T-helper 1 cell treated with Interleukin-12 subunit alpha and Interleukin-12 subunit beta and Interleukin-4 antibody, amounts not matched to agents 30 ng/mL and 1 ng/mL, for 36 hours (primary cell): ENCODE measurements around the gene SZT2. TPM values are rescaled to one million over a fixed set of nuclear protein-coding genes. Genes with fewer than 3 reads are reported as not detected.

Experiments
- intact Hi-C: fragments of 100-400 bp; cut with micrococcal nuclease; formaldehyde crosslinking; loops from one replicate; pipeline ENCODE4 v1.15.1; 2024
- total RNA-seq: library from RNA; stranded (reverse); gene quantifications from 2 replicates; pipeline ENCODE4 v1.2.3, GENCODE V29; 2022

Gene SZT2
- total RNA-seq, 1 donor from 2014 or later = 81.8 TPM

GRCh38 chr1:43359696-43360095, 30.0 kb upstream of the SZT2 start:
- intact Hi-C loops = loop anchor here (2.0 to 5.0 kb wide), 8 partner anchors 95 to 897 kb away; partner anchors contain the start of genes C1orf50, CCDC30, ERMAP and IPO13

GRCh38 chr1:43360616-43361015, 29.1 kb upstream of the SZT2 start:
- intact Hi-C loops = no loop called here

GRCh38 chr1:43363283-43363934, 26.3 kb upstream of the SZT2 start:
- intact Hi-C loops = no loop called here

- intact Hi-C loops = no loop called here
Observed at GRCh38 chr1:43363935-43364525, 25.7 kb upstream of the SZT2 start.

GRCh38 chr1:43365678-43366077, 24.0 kb upstream of the SZT2 start:
- intact Hi-C loops = loop anchor here (5.0 kb wide), 1 partner anchor 408 kb away; the partner anchor contains the start of gene SLC2A1

DNA sequence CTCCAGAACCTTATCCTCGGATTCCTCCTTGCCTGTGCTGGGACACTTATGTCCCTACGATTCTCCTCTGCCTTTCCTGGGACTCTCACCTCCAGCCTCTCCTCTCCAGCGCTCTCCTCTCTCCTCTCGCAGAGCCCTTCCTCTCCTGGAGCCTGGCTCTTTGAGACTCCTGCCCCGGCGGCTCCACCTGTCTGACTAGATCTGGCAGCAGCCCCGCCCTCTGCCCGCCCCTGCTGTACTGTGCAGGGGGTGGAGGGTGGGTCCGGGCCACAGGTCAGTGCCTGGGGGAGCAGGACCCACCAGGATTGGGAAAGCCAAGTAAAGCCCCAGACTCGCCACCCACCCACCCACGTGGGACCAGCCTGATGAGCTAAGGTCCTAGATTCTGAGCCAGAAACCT, 23.5 kb upstream of the SZT2 start:
- intact Hi-C loops = loop anchor here (5.0 kb wide), 1 partner anchor 409 kb away; the partner anchor contains the start of gene SLC2A1

- intact Hi-C loops = loop anchor here (5.0 kb wide), 1 partner anchor 409 kb away; the partner anchor contains the start of gene SLC2A1
Observed at GRCh38 chr1:43366601-43367025, 23.1 kb upstream of the SZT2 start.

GRCh38 chr1:43367026-43367903, 22.4 kb upstream of the SZT2 start:
- intact Hi-C loops = loop anchor here (5.0 kb wide), 1 partner anchor 410 kb away; the partner anchor contains the start of gene SLC2A1

GRCh38 chr1:43367904-43368645, 21.6 kb upstream of the SZT2 start, which contains the start of gene ELOVL1:
Gene ELOVL1, minus strand, starts transcription at chr1:43368011. Its CDS starts 2,402 bp downstream, at chr1:43365609.
- intact Hi-C loops = loop anchor here (1.0 to 5.0 kb wide), 8 partner anchors 10 to 601 kb away; partner anchors contain the start of genes C1orf50, CDC20, CFAP57 and EBNA1BP2

DNA sequence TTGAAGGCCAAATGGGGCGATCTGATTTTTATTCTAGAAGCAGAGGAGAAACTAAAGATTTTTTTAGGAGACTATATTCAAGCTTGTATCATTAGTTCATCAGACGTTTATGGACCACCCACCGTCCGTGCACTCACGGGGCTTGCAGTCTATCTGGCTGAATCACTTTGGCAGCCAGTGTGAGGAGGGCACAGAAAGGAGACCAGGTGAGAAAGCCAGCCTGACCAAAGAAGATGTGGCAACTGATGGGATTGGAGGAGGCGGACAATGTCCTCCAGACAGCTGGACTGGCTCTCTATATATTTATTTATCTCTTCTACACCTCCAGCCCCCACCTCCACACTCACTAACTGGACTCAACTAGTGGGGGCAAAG, 21.1 kb upstream of the SZT2 start:
- intact Hi-C loops = loop anchor here (1.0 to 5.0 kb wide), 8 partner anchors 10 to 602 kb away; partner anchors contain the start of genes C1orf50, CDC20, CFAP57 and EBNA1BP2

DNA sequence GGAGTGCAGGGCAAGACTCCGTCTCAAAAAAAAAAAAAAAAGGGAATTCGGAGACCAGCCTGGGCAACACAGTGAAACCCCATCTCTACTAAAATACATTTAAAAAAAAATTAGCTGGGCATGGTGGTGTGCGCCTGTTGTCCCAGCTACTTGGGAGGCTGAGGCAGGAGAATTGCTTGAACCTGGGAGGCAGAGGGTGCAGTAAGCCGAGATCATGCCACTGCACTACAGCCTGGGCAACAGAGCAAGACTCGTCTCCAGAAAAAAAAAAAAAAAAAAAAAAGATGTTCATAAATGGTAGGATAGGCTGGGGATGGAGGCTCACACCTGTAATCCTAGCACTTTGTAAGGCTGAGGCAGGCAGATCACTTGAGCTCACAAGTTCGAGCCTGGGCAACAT, 19.9 kb upstream of the SZT2 start:
- intact Hi-C loops = loop anchor here (2.0 to 5.0 kb wide), 3 partner anchors 83 to 603 kb away; partner anchors contain the start of genes C1orf50, HYI, P3H1 and SLC2A1

DNA sequence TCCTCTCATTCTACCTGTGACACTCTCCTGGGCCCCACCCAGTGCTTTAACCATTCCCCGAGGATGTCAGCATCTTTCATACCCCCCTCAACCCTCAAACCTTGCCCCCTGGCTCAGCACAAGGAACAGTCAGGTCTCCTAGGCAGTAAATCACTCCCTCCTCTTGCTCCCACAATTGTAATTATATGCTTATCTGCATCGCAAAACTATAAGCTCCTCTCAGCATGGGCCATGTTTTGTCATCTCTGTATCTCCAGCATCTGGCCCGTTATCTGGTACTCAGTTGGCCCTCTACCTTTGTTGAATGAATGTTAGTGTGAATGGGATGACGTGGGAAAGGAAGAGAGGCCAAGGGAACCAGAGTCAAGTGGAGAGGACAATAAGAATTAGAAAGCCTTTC, 19.1 kb upstream of the SZT2 start:
- intact Hi-C loops = no loop called here

DNA sequence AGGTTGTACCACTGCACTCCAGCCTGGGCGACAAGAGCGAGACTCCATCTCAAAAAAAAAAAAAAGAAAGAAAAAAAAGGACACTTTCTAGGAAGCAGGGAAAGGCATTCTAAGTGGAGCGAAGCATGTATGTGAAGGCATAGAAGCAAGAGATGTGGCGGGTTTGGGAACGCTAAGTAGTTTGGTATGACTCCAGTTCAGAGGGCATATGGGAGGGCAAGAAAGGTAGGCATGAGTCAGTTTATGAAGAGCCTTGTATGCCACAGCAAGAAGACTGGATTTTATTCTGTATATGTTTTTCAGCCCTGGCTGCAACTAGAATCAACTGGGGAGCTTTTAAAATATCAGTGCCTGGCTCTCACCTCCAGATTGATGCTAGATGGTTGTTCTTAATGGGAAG, 17.5 kb upstream of the SZT2 start:
- intact Hi-C loops = no loop called here

- intact Hi-C loops = no loop called here
Observed at GRCh38 chr1:43373066-43373940, 16.4 kb upstream of the SZT2 start.

GRCh38 chr1:43376723-43377235, 12.9 kb upstream of the SZT2 start:
- intact Hi-C loops = no loop called here

GRCh38 chr1:43377831-43378230, 11.9 kb upstream of the SZT2 start:
- intact Hi-C loops = no loop called here

- intact Hi-C loops = no loop called here
Observed at GRCh38 chr1:43379476-43379875, 10.2 kb upstream of the SZT2 start.

GRCh38 chr1:43381612-43382011, 8.1 kb upstream of the SZT2 start:
- intact Hi-C loops = loop anchor here (10.0 kb wide), 1 partner anchor 973 kb away; the partner anchor contains the start of gene ERI3
